Measurements from ENCODE around the gene OPA1.

DNA sequence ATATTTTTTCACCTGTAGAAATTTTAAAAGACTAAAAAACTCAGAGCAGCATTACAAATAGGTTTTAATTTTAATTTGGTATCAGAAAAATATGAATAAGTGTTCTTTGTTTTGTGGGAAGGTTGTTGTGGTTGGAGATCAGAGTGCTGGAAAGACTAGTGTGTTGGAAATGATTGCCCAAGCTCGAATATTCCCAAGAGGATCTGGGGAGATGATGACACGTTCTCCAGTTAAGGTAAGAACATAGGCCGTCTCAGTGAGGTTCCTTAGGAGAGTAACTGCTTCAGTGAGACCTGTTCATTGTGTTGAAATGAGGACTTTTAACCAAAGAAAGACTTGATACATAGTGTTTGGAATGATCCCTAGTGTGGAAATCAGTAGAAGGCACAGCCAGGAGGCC is 44.8 kb downstream of the OPA1 start:
- TF ChIP-seq POLR2A (IDR thresholded peaks at IDR 0.05) (no peak), CTCF (IDR thresholded peaks at IDR 0.05) (no peak)
